ENCODE data around the gene LPAR1. TPM values are rescaled to one million over a fixed set of nuclear protein-coding genes. Genes with fewer than 3 reads are reported as not detected.
A peak's percentile ranks its signal among the peaks of the same experiment; 100 is the strongest.

The LPAR1 gene
- polyA plus RNA-seq, 1 donor, result 22.4 TPM

- Histone ChIP-seq H3K4me1 (ENCODE audit: control insufficient read depth, insufficient read depth, low read length) (no peaks in the 10 kb centered on the region), H3K9me3 (ENCODE audit: control insufficient read depth, low read depth, low read length) (no peaks in the 10 kb centered on the region), H3K27me3 (ENCODE audit: control insufficient read depth, insufficient read depth, low read length) (no peaks in the 10 kb centered on the region), H3K27ac (ENCODE audit: low read length) (no peak overlapping the region), H3K36me3 (ENCODE audit: control insufficient read depth, insufficient read depth, low read length) (no peaks in the 10 kb centered on the region), H3K4me3 (ENCODE audit: low read length) (no peak overlapping the region)
- no peak for DNase-seq
- WGBS (ENCODE audit: insufficient coverage, low lambda C conversion rate), result 61% methylated on average over 3 of the region's 3 CpGs
These were observed 15.1 kb downstream of the LPAR1 start for GRCh38 chr9:111023128-111023527.

GRCh38 chr9:111020594-111020993, 17.7 kb downstream of the LPAR1 start:
- no peak overlapping the region for H3K4me3 ChIP-seq (ENCODE audit: low read length)
- H3K27ac ChIP-seq (ENCODE audit: low read length), result no peak overlapping the region
- peaks cover 15% of the 10 kb centered on the region for H3K4me1 ChIP-seq (ENCODE audit: control insufficient read depth, insufficient read depth, low read length)
- no peak for DNase-seq
- no peaks in the 10 kb centered on the region for H3K36me3 ChIP-seq (ENCODE audit: control insufficient read depth, insufficient read depth, low read length)
- H3K9me3 ChIP-seq (ENCODE audit: control insufficient read depth, low read depth, low read length), result no peaks in the 10 kb centered on the region
- no CpG with 5 or more reads among the region's 1 CpG for WGBS (ENCODE audit: insufficient coverage, low lambda C conversion rate)
- no peaks in the 10 kb centered on the region for H3K27me3 ChIP-seq (ENCODE audit: control insufficient read depth, insufficient read depth, low read length)

- no CpG with 5 or more reads among the region's 3 CpGs for WGBS (ENCODE audit: insufficient coverage, low lambda C conversion rate)
- H3K4me1 ChIP-seq (ENCODE audit: control insufficient read depth, insufficient read depth, low read length), result peaks cover 32% of the 10 kb centered on the region
These were observed 21.7 kb downstream of the LPAR1 start for GRCh38 chr9:111016426-111017045.

GRCh38 chr9:111016016-111016415, 22.3 kb downstream of the LPAR1 start:
- no peaks in the 10 kb centered on the region for H3K9me3 ChIP-seq (ENCODE audit: control insufficient read depth, low read depth, low read length)
- peak in 1 of 2 donors; percentile 17 for DNase-seq
- WGBS (ENCODE audit: insufficient coverage, low lambda C conversion rate), result no CpG with 5 or more reads among the region's 1 CpG
- H3K27me3 ChIP-seq (ENCODE audit: control insufficient read depth, insufficient read depth, low read length), result no peaks in the 10 kb centered on the region
- H3K4me3 ChIP-seq (ENCODE audit: low read length), result no peak overlapping the region
- peaks cover 32% of the 10 kb centered on the region for H3K4me1 ChIP-seq (ENCODE audit: control insufficient read depth, insufficient read depth, low read length)
- peak overlapping the region; percentile 4 for H3K27ac ChIP-seq (ENCODE audit: low read length)
- H3K36me3 ChIP-seq (ENCODE audit: control insufficient read depth, insufficient read depth, low read length), result no peaks in the 10 kb centered on the region

More at GRCh38 chr9:111016426-111017045, 21.7 kb downstream of the LPAR1 start:
- H3K27me3 ChIP-seq (ENCODE audit: control insufficient read depth, insufficient read depth, low read length), result no peaks in the 10 kb centered on the region
- H3K27ac ChIP-seq (ENCODE audit: low read length), result peak overlapping the region; percentile 4
- no peaks in the 10 kb centered on the region for H3K36me3 ChIP-seq (ENCODE audit: control insufficient read depth, insufficient read depth, low read length)
- peak; percentile 47 to 77 for DNase-seq
- H3K9me3 ChIP-seq (ENCODE audit: control insufficient read depth, low read depth, low read length), result no peaks in the 10 kb centered on the region
- H3K4me3 ChIP-seq (ENCODE audit: low read length), result no peak overlapping the region

- Histone ChIP-seq H3K27ac (ENCODE audit: low read length) (no peak overlapping the region), H3K9me3 (ENCODE audit: control insufficient read depth, low read depth, low read length) (no peaks in the 10 kb centered on the region), H3K36me3 (ENCODE audit: control insufficient read depth, insufficient read depth, low read length) (no peaks in the 10 kb centered on the region), H3K4me3 (ENCODE audit: low read length) (no peak overlapping the region), H3K27me3 (ENCODE audit: control insufficient read depth, insufficient read depth, low read length) (no peaks in the 10 kb centered on the region), H3K4me1 (ENCODE audit: control insufficient read depth, insufficient read depth, low read length) (peaks cover 32% of the 10 kb centered on the region)
- WGBS (ENCODE audit: insufficient coverage, low lambda C conversion rate), result 40% methylated on average over 1 of the region's 1 CpG
- peak in 1 of 2 donors; percentile 19 for DNase-seq
These were observed 24.6 kb downstream of the LPAR1 start for GRCh38 chr9:111013707-111014106.

DNA sequence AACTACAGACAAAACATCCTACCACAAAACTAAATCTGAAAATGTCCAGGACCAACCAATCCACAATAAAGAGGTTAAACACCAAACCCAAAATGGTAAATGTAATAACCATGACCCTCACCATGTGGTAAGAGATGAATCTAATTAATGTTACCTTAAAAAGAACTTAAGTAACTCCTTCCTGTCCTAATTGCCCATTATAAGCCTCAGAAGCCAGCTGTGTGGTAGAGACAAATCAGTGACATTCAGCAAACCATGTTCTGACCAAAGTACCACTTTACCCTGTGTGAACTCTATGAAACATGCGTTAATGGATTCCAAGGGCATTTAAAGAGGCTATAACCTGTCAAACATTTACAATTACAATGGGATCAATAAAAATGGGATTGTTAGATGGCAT, 25.0 kb downstream of the LPAR1 start:
- H3K27me3 ChIP-seq (ENCODE audit: control insufficient read depth, insufficient read depth, low read length), result no peaks in the 10 kb centered on the region
- H3K27ac ChIP-seq (ENCODE audit: low read length), result no peak overlapping the region
- no peaks in the 10 kb centered on the region for H3K9me3 ChIP-seq (ENCODE audit: control insufficient read depth, low read depth, low read length)
- no CpG with 5 or more reads among the region's 1 CpG for WGBS (ENCODE audit: insufficient coverage, low lambda C conversion rate)
- DNase-seq, result peak in 1 of 2 donors; percentile 43
- H3K4me3 ChIP-seq (ENCODE audit: low read length), result no peak overlapping the region
- peaks cover 32% of the 10 kb centered on the region for H3K4me1 ChIP-seq (ENCODE audit: control insufficient read depth, insufficient read depth, low read length)
- H3K36me3 ChIP-seq (ENCODE audit: control insufficient read depth, insufficient read depth, low read length), result no peaks in the 10 kb centered on the region

GRCh38 chr9:111008158-111009075, 29.9 kb downstream of the LPAR1 start:
- H3K4me3 ChIP-seq (ENCODE audit: low read length), result no peak overlapping the region
- H3K27ac ChIP-seq (ENCODE audit: low read length), result no peak overlapping the region
- no peaks in the 10 kb centered on the region for H3K27me3 ChIP-seq (ENCODE audit: control insufficient read depth, insufficient read depth, low read length)
- peaks cover 10% of the 10 kb centered on the region for H3K4me1 ChIP-seq (ENCODE audit: control insufficient read depth, insufficient read depth, low read length)
- H3K9me3 ChIP-seq (ENCODE audit: control insufficient read depth, low read depth, low read length), result no peaks in the 10 kb centered on the region
- H3K36me3 ChIP-seq (ENCODE audit: control insufficient read depth, insufficient read depth, low read length), result no peaks in the 10 kb centered on the region
- DNase-seq, result no peak
- 86% methylated on average over 2 of the region's 7 CpGs for WGBS (ENCODE audit: insufficient coverage, low lambda C conversion rate)

- peak overlapping the region; percentile 72 for H3K27ac ChIP-seq (ENCODE audit: low read length)
- DNase-seq, result peak; percentile 83 to 91
- no peaks in the 10 kb centered on the region for H3K9me3 ChIP-seq (ENCODE audit: control insufficient read depth, low read depth, low read length)
- no peaks in the 10 kb centered on the region for H3K27me3 ChIP-seq (ENCODE audit: control insufficient read depth, insufficient read depth, low read length)
- H3K4me3 ChIP-seq (ENCODE audit: low read length), result no peak overlapping the region
- WGBS (ENCODE audit: insufficient coverage, low lambda C conversion rate), result 71% methylated on average over 1 of the region's 1 CpG
- H3K36me3 ChIP-seq (ENCODE audit: control insufficient read depth, insufficient read depth, low read length), result no peaks in the 10 kb centered on the region
- peaks cover 6% of the 10 kb centered on the region for H3K4me1 ChIP-seq (ENCODE audit: control insufficient read depth, insufficient read depth, low read length)
These were observed 32.4 kb downstream of the LPAR1 start for GRCh38 chr9:111005746-111006470.

- Histone ChIP-seq H3K27me3 (ENCODE audit: control insufficient read depth, insufficient read depth, low read length) (no peaks in the 10 kb centered on the region), H3K9me3 (ENCODE audit: control insufficient read depth, low read depth, low read length) (no peaks in the 10 kb centered on the region), H3K4me1 (ENCODE audit: control insufficient read depth, insufficient read depth, low read length) (peaks cover 6% of the 10 kb centered on the region), H3K36me3 (ENCODE audit: control insufficient read depth, insufficient read depth, low read length) (no peaks in the 10 kb centered on the region), H3K27ac (ENCODE audit: low read length) (peak overlapping the region; percentile 72), H3K4me3 (ENCODE audit: low read length) (no peak overlapping the region)
- WGBS (ENCODE audit: insufficient coverage, low lambda C conversion rate), result 40% methylated on average over 1 of the region's 5 CpGs
- peak; percentile 29 to 70 for DNase-seq
These were observed 33.3 kb downstream of the LPAR1 start for GRCh38 chr9:111004936-111005335.

DNA sequence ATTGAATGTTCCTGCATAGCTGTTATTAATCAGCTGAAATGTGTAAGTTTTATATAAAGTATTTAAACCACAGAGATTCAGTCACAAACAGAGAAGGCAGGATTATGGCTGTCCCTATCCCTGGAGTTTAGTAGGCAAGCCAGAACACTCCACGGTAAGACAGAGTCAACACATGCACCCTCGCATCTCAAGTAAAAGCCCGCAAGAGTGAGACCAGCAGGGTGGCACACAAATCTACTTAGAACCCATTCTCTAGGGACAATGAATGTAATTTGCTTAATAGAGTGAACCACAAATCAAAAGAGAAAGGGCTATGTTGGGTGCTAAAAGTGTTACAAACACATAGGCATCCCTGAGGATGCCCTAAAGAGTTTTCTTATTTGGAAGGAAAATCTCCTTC, 35.1 kb downstream of the LPAR1 start:
- H3K27me3 ChIP-seq (ENCODE audit: control insufficient read depth, insufficient read depth, low read length), result no peaks in the 10 kb centered on the region
- H3K4me3 ChIP-seq (ENCODE audit: low read length), result no peak overlapping the region
- H3K9me3 ChIP-seq (ENCODE audit: control insufficient read depth, low read depth, low read length), result no peaks in the 10 kb centered on the region
- no peak for DNase-seq
- no peaks in the 10 kb centered on the region for H3K36me3 ChIP-seq (ENCODE audit: control insufficient read depth, insufficient read depth, low read length)
- no CpG with 5 or more reads among the region's 3 CpGs for WGBS (ENCODE audit: insufficient coverage, low lambda C conversion rate)
- peaks cover 6% of the 10 kb centered on the region for H3K4me1 ChIP-seq (ENCODE audit: control insufficient read depth, insufficient read depth, low read length)
- H3K27ac ChIP-seq (ENCODE audit: low read length), result no peak overlapping the region

Measured in large intestine (tissue), 3 donors.